GM20000 (cell line): Measurements from ENCODE around the gene EZH1.
"Not testable (repeated sequence)": the region's sequence is repeated elsewhere in the genome, so short reads cannot be mapped to it uniquely, and the experiment has no call there.

Source experiments
- DNase-seq: peaks from one replicate; pipeline ENCODE4 v3.0.0; 2012; ENCODE audit warnings: low spot score
- TF ChIP-seq, protein P1 (sequence below): IDR thresholded peaks from 2 replicates; pipeline ENCODE4 v1.5.1; 2012; ENCODE audit warnings: mild to moderate bottlenecking, control low read depth; ENCODE audit errors: extremely low read depth, missing control alignments

EZH1 gene

DNA sequence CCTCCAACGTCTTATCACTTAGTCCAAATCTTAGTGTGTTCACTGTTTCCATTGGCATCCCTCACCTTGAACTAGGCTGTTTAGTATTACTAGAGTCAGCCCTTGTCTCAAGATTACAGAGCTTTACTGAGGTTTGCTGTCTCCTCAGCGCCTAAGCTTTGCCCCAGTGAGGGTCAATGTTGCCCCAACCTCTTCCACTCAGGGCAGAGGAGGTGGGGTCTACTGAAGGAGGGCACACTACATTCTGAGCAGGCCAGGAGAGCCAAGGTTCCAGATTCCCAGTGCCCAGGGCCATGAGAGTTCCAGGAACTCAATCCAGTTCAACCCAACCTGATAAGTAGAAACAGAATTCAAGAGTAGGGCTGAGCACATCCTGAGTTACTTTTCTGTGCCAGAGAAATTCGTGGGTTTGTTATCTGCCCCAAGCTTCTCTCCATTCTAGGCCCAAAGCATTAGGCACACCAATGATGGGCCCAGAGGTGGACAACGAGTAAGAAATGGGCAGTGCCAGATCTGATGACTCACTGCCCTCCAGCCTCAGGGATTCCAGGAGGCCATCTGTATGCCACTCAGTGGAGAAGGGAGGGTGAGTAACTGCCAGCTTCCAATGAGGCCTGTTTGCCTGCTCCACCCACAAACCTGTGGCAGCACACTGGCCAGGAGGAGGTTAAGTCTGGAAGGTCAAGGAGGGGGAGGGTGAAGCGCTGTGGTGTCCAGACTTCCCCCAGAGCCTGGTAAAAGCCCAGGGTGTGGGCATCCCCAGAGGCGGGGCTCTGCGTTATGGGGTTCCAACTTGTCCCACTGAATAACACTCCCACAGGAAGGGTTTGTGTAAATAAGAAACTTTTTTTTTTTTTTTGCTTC is 77.5 kb downstream of the EZH1 start:
- TF ChIP-seq, protein P1, sequence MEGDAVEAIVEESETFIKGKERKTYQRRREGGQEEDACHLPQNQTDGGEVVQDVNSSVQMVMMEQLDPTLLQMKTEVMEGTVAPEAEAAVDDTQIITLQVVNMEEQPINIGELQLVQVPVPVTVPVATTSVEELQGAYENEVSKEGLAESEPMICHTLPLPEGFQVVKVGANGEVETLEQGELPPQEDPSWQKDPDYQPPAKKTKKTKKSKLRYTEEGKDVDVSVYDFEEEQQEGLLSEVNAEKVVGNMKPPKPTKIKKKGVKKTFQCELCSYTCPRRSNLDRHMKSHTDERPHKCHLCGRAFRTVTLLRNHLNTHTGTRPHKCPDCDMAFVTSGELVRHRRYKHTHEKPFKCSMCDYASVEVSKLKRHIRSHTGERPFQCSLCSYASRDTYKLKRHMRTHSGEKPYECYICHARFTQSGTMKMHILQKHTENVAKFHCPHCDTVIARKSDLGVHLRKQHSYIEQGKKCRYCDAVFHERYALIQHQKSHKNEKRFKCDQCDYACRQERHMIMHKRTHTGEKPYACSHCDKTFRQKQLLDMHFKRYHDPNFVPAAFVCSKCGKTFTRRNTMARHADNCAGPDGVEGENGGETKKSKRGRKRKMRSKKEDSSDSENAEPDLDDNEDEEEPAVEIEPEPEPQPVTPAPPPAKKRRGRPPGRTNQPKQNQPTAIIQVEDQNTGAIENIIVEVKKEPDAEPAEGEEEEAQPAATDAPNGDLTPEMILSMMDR: no peak
- no peak for DNase-seq

DNA sequence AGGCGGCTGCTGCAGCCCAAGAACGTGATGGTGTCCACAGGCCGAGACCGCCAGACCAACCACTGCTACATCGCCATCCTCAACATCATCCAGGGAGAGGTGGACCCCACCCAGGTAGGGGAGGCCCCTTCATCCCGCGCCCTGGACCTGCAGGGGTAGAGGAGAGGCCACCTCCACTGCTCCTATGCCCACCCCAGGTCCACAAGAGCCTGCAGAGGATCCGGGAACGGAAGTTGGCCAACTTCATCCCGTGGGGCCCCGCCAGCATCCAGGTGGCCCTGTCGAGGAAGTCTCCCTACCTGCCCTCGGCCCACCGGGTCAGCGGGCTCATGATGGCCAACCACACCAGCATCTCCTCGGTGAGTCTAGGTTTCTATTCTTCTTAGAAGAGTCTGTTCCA is 78.7 kb downstream of the EZH1 start:
- DNase-seq: not testable (repeated sequence)

DNA sequence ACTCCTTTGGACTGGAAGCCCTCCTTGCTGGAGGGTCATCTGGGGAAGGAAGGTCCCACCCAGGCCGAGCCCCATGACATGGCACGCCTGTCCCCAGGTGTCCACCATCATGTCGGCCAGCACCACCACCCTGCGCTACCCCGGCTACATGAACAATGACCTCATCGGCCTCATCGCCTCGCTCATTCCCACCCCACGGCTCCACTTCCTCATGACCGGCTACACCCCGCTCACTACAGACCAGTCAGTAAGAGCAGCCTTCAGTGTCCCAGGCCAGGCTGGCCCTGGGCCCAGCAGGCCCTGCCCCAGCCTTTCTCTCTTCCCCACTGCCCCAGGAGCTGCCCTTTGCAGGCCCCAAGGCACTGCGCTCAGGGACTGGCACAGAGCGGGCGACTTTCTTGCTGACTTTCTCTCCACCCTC is 79.2 kb downstream of the EZH1 start:
- DNase-seq: no peak

DNA sequence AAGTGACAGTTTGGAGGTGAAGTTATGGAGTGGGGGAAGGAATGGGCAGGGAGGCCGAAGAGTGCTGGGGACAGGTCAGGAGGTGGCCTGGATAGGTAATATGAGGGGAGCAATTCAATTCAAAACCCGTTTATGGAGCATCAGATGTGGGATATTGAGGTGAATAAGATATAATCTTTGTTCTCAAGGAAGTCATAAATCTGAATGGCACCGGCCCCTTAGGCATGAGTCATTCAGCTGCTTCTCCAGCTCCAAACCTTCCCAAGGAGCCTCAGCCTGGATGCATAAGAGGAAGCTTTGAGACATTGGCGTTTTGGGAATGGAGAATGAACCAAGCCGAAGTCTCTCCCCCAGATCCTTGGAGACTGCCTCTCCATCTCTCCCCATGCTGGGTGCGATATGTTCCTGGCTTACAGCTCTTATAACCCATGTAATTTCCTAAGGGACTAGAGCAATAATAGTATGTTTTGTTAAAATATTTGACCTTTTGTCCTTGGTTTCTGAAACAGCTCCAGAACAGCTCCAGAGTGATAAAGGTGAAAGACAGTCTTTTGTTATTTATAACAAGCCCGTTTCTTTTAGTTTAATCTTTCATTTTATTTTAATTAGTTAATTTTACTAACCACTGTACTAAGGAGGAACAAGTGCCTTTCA is 84.0 kb downstream of the EZH1 start:
- TF ChIP-seq, protein P1: no peak
- no peak for DNase-seq

More for the DNA sequence above, 79.2 kb downstream of the EZH1 start:
- TF ChIP-seq, protein P1: no peak

DNA sequence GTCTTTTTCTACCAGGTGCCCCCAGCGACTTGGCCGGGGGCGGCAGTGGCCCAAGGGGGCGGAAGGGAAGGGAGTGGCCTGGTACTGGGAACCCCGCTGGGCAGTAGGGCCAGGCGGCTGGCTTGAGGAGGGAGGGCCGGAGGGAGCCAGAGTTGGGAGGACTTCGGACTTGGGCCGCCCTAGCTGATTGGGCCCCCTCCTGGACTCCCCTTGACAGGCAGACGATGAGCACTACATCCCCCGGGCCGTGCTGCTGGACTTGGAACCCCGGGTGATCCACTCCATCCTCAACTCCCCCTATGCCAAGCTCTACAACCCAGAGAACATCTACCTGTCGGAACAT is 84.9 kb downstream of the EZH1 start:
- DNase-seq: not testable (repeated sequence)

DNA sequence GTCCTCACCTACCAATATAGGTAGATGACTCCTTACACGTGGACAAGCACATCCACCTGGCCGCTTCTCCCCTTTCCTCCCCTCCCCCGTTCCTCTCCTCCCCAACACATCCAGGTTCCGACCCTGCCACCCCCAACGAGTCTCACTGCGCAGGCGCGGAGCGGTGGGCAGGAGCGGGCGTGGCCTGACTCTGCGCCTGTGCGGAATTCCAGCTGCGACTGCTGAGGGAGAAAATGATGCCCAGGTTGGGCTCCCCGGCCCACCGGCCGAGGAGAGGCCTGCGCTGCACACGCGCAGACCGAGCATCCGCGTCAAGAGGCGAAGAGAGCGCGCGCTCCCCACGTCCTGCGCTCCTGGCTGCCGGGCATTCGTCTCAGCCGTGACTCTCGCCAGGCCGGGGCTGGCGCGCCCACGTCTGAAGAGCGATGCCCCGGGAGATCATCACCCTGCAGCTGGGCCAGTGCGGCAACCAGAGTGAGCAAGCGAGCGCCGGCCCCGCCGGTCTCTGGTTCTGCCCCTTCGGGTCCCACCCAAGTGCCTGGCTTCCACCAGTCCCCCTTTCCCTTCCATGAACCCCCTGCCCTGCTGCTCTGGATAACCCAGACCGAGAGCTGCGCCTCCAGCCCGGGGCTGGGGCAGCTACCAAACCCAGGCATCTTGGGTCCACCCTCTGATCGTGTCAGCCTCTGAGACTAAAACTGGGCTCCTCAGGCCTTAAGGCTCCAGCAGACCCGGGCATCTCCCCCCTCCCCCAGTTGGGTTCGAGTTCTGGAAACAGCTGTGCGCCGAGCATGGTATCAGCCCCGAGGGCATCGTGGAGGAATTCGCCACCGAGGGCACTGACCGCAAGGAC is 85.5 kb downstream of the EZH1 start, which contains the start of gene TUBG2:
TUBG2 (plus strand) TSS at position 206 of the 853 bp plus-strand sequence; CDS start at position 426, 220 bp downstream.
- DNase-seq: peak; percentile 88
- TF ChIP-seq, protein P1: no peak

DNA sequence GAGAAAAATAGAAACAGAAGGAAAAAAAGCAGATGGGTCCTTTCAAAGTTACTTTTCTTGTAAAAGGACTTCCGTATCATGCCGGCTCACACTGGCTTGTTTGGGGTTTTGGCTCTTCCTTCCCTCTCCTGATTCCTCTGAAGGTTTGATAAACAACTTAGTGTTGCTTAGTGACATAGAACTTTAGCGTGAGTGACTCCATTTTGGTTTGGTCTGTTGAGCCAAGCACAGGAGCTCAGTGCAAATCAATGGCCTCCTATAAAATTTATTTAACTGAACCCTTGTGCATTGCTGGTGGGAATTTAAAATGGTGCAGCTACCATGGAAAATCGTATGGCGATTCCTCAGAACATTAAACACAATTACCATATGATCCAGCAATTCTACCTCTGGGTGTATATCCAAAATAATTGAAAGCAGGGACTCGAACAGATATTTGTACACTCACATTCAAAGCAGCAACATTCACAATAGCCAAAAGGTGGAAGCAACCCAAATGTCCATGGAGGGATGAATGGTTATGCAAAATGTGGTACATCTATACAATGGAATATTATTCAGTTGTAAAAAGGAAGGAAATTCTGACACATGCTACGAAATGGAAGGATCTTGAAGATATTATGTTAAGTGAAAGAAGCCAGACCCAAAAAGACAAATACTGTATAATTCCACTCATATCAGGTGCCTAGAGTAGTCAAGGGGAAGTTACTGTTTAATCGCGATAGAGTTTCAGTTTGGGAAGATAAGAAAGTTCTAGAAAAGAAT is 86.8 kb downstream of the EZH1 start:
- DNase-seq: no peak

More for the DNA sequence above, 86.8 kb downstream of the EZH1 start:
- TF ChIP-seq, protein P1: no peak
